H1 (cell line): ENCODE results near the gene XPO5. TPM values are rescaled to one million over a fixed set of nuclear protein-coding genes. Genes with fewer than 3 reads are reported as not detected.

Source experiments
- CHD1 ChIP-seq: IDR thresholded peaks from 2 replicates; pipeline ENCODE4 v1.6.1; 2012; ENCODE audit warnings: low read depth, low read length, improper control_type of control experiment
- RAD21 ChIP-seq, 2 experiments: IDR thresholded peaks in 1 of 2; conservative IDR thresholded peaks in 1 of 2; 2 replicates each; pipeline ENCODE4 v1.6.1; 2011; ENCODE audit warnings: low read depth in 2 of 2, low read length in 2 of 2, improper control_type of control experiment in 1 of 2, inconsistent platforms in 1 of 2, mild to moderate bottlenecking in 1 of 2, moderate library complexity in 1 of 2
- RNF2 ChIP-seq: fragments of 200-900, 300-1000 bp; sonication (generic); IDR thresholded peaks from 2 replicates; pipeline ENCODE4 v1.7.1; 2016; ENCODE audit warnings: borderline replicate concordance, low read depth, mild to moderate bottlenecking, antibody characterized with exemption, low read length; ENCODE audit not compliant: poor library complexity, severe bottlenecking; ENCODE audit errors: missing control alignments
- ZNF274 ChIP-seq: IDR thresholded peaks from 2 replicates; pipeline ENCODE4 v1.7.0; 2012; ENCODE audit warnings: low read length, borderline replicate concordance; ENCODE audit errors: extremely low read depth
- polyA plus RNA-seq, 7 experiments: library from polyadenylated mRNA; depleted of rRNA in 3 of 7; stranded (reverse) in 5 of 7; unstranded in 2 of 7; fragments of >200 nt in 5 of 7; fragments of 200-250 nt in 2 of 7; gene quantifications; 1 replicate in 5 of 7; 2 replicates in 1 of 7; 4 replicates in 1 of 7; pipeline versions ENCODE4 v1.2.1 to v1.2.3, GENCODE V29; 2011 to 2013; ENCODE audit warnings: missing spikeins in 2 of 7, mixed read lengths in 2 of 7
- total RNA-seq: library from RNA; stranded (reverse); fragmentation: NEBNext Ultra II Directional; extraction: Animal tissue kit (Norgen Biotek cat#: 25700); gene quantifications from 2 replicates; pipeline ENCODE4 v1.2.1, GENCODE V29; 2021

XPO5 gene
- total and polyA plus RNA-seq, 2 of the 8 experiments (the other 6 are each of a cell fraction or from before 2014, with no cell fraction given) = 80.6 to 95.7 TPM

DNA sequence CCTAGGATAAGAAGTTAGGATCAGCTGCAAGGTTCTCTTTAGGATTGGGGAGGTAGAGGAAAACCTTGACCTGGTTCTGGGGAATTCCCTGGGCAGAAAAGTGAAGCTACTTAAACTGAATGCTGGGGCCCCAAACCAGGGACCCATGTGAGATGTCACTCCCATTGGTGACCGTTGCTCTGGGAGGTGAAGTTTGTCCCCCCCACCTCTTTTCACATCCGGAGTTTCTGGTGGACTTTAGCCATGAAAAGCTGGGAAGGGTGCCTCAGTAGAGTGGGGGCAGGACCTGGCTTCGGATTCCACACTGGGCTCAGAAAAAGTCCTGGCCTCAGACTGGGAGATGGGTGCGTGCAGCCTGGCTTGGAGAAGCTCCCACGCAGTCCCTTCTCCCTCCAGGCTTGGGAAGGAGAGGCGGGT is 85.3 kb downstream of the XPO5 start (continued):
- TF ChIP-seq RAD21 (IDR thresholded peaks at IDR 0.05 in 1 of 2, conservative IDR thresholded peaks at IDR 0.05 in 1 of 2; ENCODE audit: low read depth in 2 of 2, low read length in 2 of 2) (no peak), ZNF274 (no peak), RNF2 (no peak), CHD1 (no peak)
